Myometrial cell (primary cell): ENCODE results near the gene RAB9B. TPM values are rescaled to one million over a fixed set of nuclear protein-coding genes. Genes with fewer than 3 reads are reported as not detected.

Experiments used
- total RNA-seq: library from RNA; depleted of rRNA; stranded (reverse); fragments of >200 nt; gene quantifications from 2 replicates; pipeline ENCODE4 v1.2.3, GENCODE V29; 2015

RAB9B gene
- 0.29 and 1.1 TPM in 2 replicates for total RNA-seq

GRCh38 chrX:103831803-103832544, at the start of gene RAB9B:
TSS of gene RAB9B (minus strand) at chrX:103832257. CDS start at chrX:103825784, 6,473 bp downstream.

GRCh38 chrX:103776546-103776945, 55.5 kb downstream of the RAB9B start, which contains the start of gene PLP1:
TSS of gene PLP1 (plus strand) at chrX:103776840. CDS start at chrX:103776996, 156 bp downstream.

Other genes starting within 250 kb of the RAB9B start
- 59.7 and 60.1 TPM in 2 replicates for gene TCEAL4, start 246.7 kb downstream of the RAB9B start, total RNA-seq
- 36.0 and 42.7 TPM in 2 replicates for gene TCEAL3, start 224.3 kb downstream of the RAB9B start, total RNA-seq
- 28.7 and 34.0 TPM in 2 replicates for gene TCEAL1, start 203.3 kb downstream of the RAB9B start, total RNA-seq
- gene MORF4L2, start 145.6 kb downstream of the RAB9B start, total RNA-seq, result 509 and 767 TPM in 2 replicates
- not detected in 2 replicates for gene TMEM31, start 121.3 kb downstream of the RAB9B start, total RNA-seq
- 1.8 TPM in 1 of 2 replicates, not detected in the other for gene PLP1, start 55.4 kb downstream of the RAB9B start, total RNA-seq
- 2.9 and 8.5 TPM in 2 replicates for gene TMSB15B, start 130.4 kb upstream of the RAB9B start, total RNA-seq
- gene H2BW1, start 181.5 kb upstream of the RAB9B start, total RNA-seq, result not detected in 2 replicates
- gene H2BW2, start 207.7 kb upstream of the RAB9B start, total RNA-seq, result not detected in 2 replicates
- gene TMSB15C, start 244.0 kb upstream of the RAB9B start, total RNA-seq, result 0.35 and 3.2 TPM in 2 replicates